ENCODE results near the gene JMJD6. TPM values are rescaled to one million over a fixed set of nuclear protein-coding genes. Genes with fewer than 3 reads are reported as not detected.

JMJD6 gene
- 23.8 TPM for polyA plus RNA-seq (2012; ENCODE audit: missing spikeins)

DNA sequence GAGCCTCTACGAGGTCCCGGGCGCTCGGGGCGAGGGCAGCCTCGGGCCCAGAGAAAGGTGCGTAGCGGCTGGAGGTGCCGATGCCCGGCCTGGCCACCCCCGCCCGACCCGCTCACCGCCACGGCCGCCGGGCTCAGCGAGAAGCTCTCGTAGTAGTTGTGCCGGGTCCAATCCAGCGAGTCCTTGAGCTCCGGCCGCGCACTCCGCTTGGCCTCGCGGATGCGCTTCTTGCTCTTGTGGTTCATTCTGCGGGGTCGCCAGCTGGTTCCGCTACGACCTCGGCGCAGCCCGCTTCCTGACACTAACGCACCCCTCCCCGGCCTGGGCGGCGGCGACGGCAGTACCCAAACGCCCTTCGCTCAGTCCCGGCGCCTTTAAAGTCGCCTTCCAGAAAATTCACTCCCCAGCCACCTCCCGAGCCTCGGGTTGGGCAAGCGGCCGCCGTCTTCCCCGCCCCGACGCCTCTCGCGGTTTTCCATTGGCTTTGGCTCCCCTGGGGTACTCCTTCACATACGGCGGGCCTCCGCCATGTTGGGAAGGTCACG is at the start of gene JMJD6:
Gene JMJD6, minus strand, starts transcription at position 376 of the 545 bp plus-strand sequence. Its CDS starts 131 bp downstream, at position 245.
- TF ChIP-seq POLR2AphosphoS5 (IDR thresholded peaks at IDR 0.05; ENCODE audit: low read depth, low read length) (peak; percentile 73), TAF1 (IDR thresholded peaks at IDR 0.05; ENCODE audit: borderline replicate concordance, low read depth, low read length) (peak; percentile 41; the same call in 1 of the 2 replicates), POLR2A (IDR thresholded peaks at IDR 0.05; ENCODE audit: low read depth, low read length) (peak; percentile 82)
- DNase-seq (ENCODE audit: insufficient read length) (peak; percentile 91), FAIRE-seq (peak; percentile 90)

DNA sequence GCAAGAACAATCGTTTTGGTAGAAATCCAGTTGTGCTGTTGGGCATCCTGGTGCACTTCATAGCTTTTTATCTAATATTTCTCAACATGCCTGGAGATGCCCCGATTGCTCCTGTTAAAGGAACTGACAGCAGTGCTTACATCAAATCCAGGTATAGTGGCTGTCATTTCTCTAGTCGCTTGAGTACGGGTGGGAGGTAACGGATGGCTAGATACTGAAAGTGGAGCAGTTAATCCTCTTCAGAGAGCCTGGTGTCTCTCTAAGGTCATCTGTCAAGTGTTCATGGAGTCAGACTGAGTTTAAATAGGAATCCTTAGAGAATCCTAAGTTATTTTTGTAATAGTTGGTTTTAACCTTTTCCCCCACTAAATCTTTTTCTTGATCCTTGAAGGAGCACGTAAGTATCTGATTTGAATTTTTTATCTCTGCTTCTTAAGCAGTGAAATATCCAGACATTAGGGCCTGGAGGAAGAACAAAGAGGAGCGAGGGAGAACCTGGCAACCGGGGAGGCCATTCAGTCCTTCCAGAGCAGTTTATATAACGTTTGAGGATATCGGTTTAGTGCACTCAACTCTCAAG is 48.7 kb upstream of the JMJD6 start:
- DNase-seq (ENCODE audit: insufficient read length) (no peak), FAIRE-seq (no peak)
- no peak for TF ChIP-seq POLR2AphosphoS5 (IDR thresholded peaks at IDR 0.05; ENCODE audit: low read depth, low read length)
- no peak for TF ChIP-seq POLR2A (IDR thresholded peaks at IDR 0.05; ENCODE audit: low read depth, low read length)
- TF ChIP-seq TAF1 (IDR thresholded peaks at IDR 0.05; ENCODE audit: borderline replicate concordance, low read depth, low read length) = no peak

DNA sequence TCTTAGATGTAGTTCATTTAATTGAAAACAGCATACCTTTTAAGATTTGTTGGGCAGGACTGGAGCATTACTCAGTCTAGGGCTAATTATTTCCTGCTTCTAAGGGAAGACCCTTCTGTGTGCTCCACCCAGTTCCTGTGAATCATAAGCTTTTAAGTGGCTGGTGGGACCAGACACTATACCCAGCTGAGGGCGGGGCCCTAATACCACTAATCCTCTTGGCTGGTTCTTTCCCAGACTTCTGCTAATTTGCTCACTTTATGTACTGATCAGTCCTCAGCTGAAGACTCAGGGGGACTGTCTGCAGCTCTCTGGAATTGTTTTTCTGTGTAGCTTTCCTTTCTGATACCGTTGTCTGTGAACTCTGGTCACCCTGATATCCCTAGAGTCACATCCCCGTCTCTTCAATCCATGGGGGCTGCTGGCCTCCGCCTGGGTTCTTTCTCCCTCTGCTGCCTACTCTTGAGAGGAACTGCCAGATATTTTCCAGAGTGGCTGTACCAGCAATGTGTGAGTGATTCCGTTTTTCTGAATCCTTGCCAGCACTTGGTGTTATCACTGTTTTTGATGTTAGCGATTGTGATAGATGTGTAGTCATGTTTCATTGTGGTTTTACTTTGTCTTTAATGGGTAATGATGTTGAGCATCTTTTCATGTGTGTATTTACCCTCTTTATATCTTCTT is 46.6 kb upstream of the JMJD6 start:
- FAIRE-seq (no peak), DNase-seq (ENCODE audit: insufficient read length) (no peak)
- TF ChIP-seq POLR2A (IDR thresholded peaks at IDR 0.05; ENCODE audit: low read depth, low read length) = no peak
- no peak for TF ChIP-seq TAF1 (IDR thresholded peaks at IDR 0.05; ENCODE audit: borderline replicate concordance, low read depth, low read length)
- TF ChIP-seq POLR2AphosphoS5 (IDR thresholded peaks at IDR 0.05; ENCODE audit: low read depth, low read length) = no peak

DNA sequence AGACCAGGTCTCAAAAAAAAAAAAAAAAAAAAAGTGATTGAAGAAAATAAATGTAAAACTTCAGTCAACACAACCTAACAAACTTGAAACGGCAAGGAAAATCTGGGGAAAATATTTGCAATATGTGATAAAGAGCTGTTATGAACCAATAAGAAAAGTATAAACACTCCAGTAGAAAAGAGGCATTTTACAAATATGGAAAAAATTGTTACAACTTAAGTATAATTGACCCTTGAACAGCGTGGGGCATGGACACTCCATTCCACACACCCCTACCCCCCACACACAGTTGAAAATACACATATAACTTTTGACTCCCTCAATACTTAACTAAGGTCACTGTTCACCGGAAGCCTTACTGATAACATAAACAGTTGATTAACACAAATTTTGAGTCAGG is 32.2 kb upstream of the JMJD6 start:
- FAIRE-seq (no peak), DNase-seq (ENCODE audit: insufficient read length) (no peak)
- TF ChIP-seq TAF1 (IDR thresholded peaks at IDR 0.05; ENCODE audit: borderline replicate concordance, low read depth, low read length) (no peak), POLR2A (IDR thresholded peaks at IDR 0.05; ENCODE audit: low read depth, low read length) (no peak)

DNA sequence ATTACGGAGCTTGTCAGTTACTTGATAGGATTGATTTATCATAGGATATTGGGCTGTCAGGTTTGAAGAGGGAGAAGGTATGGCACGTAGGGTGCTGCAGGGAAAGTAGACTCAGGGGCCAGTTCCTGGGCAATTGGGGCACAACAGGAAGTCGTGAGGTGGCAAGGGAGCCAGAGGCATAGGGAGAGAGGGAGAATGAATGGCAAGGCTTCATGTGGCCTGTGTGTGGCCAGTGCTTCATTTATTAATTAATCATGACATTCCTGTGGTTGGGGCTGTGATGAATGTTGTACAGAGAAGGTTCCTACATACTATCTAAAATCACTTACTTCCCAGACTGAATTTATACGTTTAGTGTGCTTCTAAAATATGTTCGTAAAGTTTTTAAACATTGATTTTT is 30.9 kb upstream of the JMJD6 start:
- DNase-seq (ENCODE audit: insufficient read length) (no peak), FAIRE-seq (no peak)
- no peak for TF ChIP-seq POLR2AphosphoS5 (IDR thresholded peaks at IDR 0.05; ENCODE audit: low read depth, low read length)
- TF ChIP-seq TAF1 (IDR thresholded peaks at IDR 0.05; ENCODE audit: borderline replicate concordance, low read depth, low read length) = no peak
- no peak for TF ChIP-seq POLR2A (IDR thresholded peaks at IDR 0.05; ENCODE audit: low read depth, low read length)

DNA sequence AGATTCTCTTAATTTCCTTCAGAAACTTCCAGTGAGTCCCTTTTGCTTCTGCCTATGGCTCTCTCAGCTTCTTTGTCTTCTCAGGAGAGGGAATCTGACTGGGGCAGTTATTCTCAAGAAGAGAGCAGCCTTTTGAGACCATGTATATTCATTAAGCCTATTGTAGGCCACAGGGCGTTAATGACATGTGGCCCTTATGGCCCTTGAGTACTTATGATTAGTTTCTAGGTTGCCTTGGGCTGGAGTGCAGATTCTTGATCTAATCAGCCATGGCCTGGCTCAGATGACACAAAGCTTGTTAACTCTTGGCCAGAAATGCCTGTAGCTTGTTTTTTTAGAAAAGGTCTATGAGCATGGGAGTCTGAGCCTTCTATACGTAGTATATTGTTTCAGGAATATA is 28.9 kb upstream of the JMJD6 start:
- DNase-seq (ENCODE audit: insufficient read length) (no peak), FAIRE-seq (no peak)
- TF ChIP-seq POLR2AphosphoS5 (IDR thresholded peaks at IDR 0.05; ENCODE audit: low read depth, low read length) (no peak), TAF1 (IDR thresholded peaks at IDR 0.05; ENCODE audit: borderline replicate concordance, low read depth, low read length) (no peak), POLR2A (IDR thresholded peaks at IDR 0.05; ENCODE audit: low read depth, low read length) (no peak)

DNA sequence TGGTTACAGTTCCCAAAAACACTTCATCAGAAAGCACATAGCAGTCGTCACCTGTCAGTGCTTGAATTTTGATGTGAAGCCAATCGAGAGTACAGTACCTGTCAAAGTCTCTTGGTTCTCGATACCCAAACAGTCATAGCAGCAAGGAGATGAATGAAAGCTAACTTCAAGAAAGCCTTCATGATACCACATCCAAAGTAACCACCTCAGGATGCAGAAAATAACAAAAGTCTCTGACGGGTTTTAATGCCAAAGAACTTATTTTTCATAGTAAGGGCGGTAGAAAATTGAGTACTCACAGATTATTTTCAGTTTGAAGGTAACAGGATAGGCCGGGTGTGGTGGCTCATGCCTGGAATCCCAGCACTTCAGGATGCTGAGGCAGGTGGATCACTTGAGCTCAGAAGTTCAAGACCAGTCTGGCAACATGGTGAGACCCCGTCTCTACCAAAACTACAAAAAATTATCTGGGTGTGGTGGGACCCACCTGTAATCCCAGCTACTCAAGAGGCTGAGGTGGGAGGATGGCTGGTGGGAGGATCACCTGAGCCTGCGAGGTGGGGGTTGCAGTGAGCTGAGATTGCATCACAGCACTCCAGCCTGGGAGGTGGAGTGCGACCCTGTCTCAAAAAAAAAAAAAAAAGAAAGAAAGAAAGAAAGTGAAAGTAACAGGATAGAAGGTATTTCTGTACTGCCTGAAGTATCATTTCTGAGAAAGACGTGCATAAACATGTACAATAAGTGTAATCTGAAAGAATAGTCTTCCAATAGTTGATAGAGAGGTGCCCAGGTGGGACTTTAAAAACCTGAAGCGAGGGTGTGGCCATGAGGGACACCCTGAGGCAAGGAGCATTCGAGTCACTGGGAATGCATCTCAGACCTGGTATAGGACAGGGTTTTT is 26.9 kb upstream of the JMJD6 start:
- TF ChIP-seq POLR2AphosphoS5 (IDR thresholded peaks at IDR 0.05; ENCODE audit: low read depth, low read length) (no peak), TAF1 (IDR thresholded peaks at IDR 0.05; ENCODE audit: borderline replicate concordance, low read depth, low read length) (no peak), POLR2A (IDR thresholded peaks at IDR 0.05; ENCODE audit: low read depth, low read length) (no peak)
- DNase-seq (ENCODE audit: insufficient read length) (no peak), FAIRE-seq (no peak)

DNA sequence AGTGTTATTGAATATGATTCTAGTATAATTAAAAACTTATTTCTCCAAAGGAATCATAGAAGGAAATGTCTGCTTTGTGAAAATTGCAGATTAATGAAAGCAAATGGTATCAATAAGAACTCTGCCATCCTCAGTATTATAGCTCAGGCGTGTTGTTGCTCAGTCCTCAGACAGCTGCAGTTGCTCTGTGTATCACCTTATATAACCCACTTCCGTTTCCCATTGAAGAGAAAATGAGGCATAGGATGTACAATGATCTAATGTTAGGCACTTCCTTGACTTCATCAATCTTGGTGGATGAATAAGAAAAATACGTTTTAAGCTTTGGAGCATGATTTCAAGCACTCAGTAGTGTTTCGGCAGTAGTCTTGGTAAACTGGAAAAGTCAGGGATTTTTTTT is 25.6 kb upstream of the JMJD6 start:
- TF ChIP-seq TAF1 (IDR thresholded peaks at IDR 0.05; ENCODE audit: borderline replicate concordance, low read depth, low read length) (no peak), POLR2AphosphoS5 (IDR thresholded peaks at IDR 0.05; ENCODE audit: low read depth, low read length) (no peak), POLR2A (IDR thresholded peaks at IDR 0.05; ENCODE audit: low read depth, low read length) (no peak)
- DNase-seq (ENCODE audit: insufficient read length) (no peak), FAIRE-seq (no peak)

DNA sequence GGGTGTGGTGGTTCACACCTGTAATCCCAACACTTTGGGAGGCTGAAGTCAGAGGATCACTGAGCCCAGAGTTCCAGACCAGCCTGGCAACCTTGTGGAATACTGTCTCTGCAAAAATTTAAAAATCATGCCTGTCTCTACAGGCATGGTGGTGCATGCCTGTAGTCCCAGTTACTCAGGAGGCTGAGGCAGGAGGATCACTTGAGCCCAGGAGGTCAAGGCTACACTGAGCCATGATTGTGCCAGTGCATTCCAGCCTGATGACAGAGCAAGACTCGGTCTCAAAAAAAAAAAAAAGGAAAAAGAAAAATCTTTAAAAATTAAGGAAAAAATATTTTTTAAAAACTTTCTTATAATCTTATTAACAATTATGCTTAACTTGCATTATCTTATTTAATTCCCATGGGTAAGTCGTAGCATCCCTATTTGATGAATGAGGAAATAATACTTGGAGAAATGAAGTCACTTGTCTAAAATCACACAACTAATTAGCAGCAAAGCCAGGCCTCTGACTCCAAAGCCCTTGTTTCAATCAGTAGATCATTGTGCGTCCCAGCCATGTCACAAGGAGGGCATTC is 25.1 kb upstream of the JMJD6 start:
- TF ChIP-seq TAF1 (IDR thresholded peaks at IDR 0.05; ENCODE audit: borderline replicate concordance, low read depth, low read length) (no peak), POLR2A (IDR thresholded peaks at IDR 0.05; ENCODE audit: low read depth, low read length) (no peak), POLR2AphosphoS5 (IDR thresholded peaks at IDR 0.05; ENCODE audit: low read depth, low read length) (no peak)
- DNase-seq (ENCODE audit: insufficient read length) = no peak
- no peak for FAIRE-seq

DNA sequence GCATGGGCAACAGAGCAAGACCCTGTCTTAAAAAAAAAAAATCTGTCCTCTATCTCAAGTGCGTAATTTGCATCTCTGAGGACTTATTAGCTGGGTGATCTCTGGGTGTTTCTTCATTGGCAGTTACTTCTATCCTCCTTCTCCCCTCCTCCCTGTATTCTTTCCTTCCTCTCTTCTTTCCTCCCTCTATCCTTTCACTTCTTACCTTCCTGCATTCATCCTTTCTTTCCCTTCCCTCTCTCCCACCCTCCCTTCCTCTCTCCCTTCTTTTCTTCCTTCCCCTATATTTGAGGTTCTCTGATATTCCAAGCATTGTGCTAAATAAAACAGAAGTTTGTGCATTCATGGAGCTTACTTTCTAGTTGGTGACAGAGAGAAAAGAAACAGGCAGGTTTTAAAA is 22.3 kb upstream of the JMJD6 start:
- FAIRE-seq (no peak), DNase-seq (ENCODE audit: insufficient read length) (no peak)
- no peak for TF ChIP-seq POLR2AphosphoS5 (IDR thresholded peaks at IDR 0.05; ENCODE audit: low read depth, low read length)
- TF ChIP-seq POLR2A (IDR thresholded peaks at IDR 0.05; ENCODE audit: low read depth, low read length) = no peak
